ENCODE measurements around the gene SPDYE5.
"Not testable (repeated sequence)": the region's sequence is repeated elsewhere in the genome, so short reads cannot be mapped to it uniquely, and the experiment has no call there.

DNA sequence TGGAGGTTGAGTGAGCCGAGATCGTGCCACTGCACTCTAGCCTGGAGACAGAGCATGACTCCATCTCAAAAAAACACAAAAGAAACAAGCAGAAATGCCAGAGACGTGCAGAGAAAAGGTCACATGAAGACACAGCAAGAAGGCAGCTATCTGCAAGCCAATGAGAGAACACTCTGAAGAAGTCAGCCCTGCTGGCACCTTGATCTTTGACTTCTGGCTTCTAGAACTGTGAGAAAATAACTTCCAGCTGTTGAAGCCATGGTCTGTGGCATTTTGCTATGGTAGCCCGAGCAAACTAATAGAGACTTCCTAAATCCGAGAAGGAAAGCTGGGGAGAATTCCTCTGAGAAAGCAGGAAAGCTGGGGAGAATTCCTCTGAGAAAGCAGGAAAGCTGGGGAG, 42.2 kb upstream of the SPDYE5 start:
- not testable (repeated sequence) for TF ChIP-seq CREB5 (CRISPR knock-in tag; IDR thresholded peaks at IDR 0.05; ENCODE audit: low read depth); ARNTL (CRISPR knock-in tag; IDR thresholded peaks at IDR 0.05; ENCODE audit: borderline replicate concordance, low read depth); ZFP3 (CRISPR knock-in tag; IDR thresholded peaks at IDR 0.05); OSR1 (CRISPR knock-in tag; IDR thresholded peaks at IDR 0.05); ZFP30 (CRISPR knock-in tag; IDR thresholded peaks at IDR 0.05); GLIS3 (CRISPR knock-in tag; IDR thresholded peaks at IDR 0.05); POU6F1 (CRISPR knock-in tag; IDR thresholded peaks at IDR 0.05; ENCODE audit: borderline replicate concordance, low read depth)
- TF ChIP-seq, protein P1, sequence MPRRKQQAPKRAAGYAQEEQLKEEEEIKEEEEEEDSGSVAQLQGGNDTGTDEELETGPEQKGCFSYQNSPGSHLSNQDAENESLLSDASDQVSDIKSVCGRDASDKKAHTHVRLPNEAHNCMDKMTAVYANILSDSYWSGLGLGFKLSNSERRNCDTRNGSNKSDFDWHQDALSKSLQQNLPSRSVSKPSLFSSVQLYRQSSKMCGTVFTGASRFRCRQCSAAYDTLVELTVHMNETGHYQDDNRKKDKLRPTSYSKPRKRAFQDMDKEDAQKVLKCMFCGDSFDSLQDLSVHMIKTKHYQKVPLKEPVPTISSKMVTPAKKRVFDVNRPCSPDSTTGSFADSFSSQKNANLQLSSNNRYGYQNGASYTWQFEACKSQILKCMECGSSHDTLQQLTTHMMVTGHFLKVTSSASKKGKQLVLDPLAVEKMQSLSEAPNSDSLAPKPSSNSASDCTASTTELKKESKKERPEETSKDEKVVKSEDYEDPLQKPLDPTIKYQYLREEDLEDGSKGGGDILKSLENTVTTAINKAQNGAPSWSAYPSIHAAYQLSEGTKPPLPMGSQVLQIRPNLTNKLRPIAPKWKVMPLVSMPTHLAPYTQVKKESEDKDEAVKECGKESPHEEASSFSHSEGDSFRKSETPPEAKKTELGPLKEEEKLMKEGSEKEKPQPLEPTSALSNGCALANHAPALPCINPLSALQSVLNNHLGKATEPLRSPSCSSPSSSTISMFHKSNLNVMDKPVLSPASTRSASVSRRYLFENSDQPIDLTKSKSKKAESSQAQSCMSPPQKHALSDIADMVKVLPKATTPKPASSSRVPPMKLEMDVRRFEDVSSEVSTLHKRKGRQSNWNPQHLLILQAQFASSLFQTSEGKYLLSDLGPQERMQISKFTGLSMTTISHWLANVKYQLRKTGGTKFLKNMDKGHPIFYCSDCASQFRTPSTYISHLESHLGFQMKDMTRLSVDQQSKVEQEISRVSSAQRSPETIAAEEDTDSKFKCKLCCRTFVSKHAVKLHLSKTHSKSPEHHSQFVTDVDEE (CRISPR knock-in tag; IDR thresholded peaks at IDR 0.05), result not testable (repeated sequence)
- TF ChIP-seq, protein P2, sequence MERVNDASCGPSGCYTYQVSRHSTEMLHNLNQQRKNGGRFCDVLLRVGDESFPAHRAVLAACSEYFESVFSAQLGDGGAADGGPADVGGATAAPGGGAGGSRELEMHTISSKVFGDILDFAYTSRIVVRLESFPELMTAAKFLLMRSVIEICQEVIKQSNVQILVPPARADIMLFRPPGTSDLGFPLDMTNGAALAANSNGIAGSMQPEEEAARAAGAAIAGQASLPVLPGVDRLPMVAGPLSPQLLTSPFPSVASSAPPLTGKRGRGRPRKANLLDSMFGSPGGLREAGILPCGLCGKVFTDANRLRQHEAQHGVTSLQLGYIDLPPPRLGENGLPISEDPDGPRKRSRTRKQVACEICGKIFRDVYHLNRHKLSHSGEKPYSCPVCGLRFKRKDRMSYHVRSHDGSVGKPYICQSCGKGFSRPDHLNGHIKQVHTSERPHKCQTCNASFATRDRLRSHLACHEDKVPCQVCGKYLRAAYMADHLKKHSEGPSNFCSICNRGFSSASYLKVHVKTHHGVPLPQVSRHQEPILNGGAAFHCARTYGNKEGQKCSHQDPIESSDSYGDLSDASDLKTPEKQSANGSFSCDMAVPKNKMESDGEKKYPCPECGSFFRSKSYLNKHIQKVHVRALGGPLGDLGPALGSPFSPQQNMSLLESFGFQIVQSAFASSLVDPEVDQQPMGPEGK (CRISPR knock-in tag; IDR thresholded peaks at IDR 0.05; ENCODE audit: borderline replicate concordance), result not testable (repeated sequence)

Measured in SK-N-SH treated with all-trans-retinoic acid at 6 μM for 48 hours (cell line).